ENCODE measurements around the gene RAB40AL.

The RAB40AL gene

DNA sequence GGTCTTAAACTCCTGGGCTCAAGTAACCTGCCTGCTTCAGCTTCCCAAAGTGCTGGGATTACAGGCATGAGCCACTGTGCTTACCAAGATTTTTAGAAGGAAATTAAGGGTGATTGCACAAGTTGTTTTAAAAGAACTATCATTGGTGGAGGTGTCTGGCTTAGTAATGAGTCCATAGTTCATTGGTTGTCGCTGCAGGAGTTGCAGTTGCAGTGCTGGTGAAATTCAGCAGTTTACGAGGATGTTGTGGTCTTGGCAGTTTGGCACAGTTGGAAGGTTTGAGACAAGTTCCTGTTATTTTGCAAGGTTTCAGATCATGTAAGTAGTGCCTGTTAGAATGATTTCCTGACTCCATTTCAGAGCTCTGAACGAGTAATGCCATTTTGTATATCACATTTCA, 48.1 kb downstream of the RAB40AL start:
- DNase-seq: no peak

Data from NCI-H524 treated with DMSO at 0.1 percent for 48 hours (cell line).